ELR (cell line): ENCODE data around the gene AQP7.
A peak's percentile ranks its signal among the peaks of the same experiment; 100 is the strongest.
"Not testable (repeated sequence)": the region's sequence is repeated elsewhere in the genome, so short reads cannot be mapped to it uniquely, and the experiment has no call there.

ENCODE experiments used
- DNase-seq: peaks from one replicate; pipeline ENCODE4 v3.0.0-alpha.2; 2015; ENCODE audit warnings: low read depth

AQP7 gene

DNA sequence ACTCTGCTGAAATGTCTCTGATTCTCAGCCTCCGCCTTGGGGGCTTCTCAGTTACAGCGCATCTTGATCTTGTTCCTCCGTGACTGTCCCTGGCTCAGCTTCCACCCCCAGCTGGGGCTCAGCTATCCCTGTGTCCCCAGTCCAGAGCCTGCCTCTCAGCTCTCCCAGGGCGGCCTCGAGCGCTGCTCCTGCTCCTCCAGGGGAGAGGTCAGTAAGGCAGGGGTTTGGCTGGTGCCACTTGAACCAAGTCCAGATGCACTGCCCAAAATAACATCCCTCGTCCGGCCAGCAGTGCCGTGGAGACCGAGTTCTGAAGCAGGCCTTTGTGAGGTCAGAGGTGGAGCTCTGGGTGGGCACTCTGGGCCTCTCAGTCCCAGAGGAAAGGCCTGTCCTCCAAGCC lies at the start of gene AQP7:
Gene AQP7 (minus strand): TSS at position 198 of the 400 bp plus-strand sequence. CDS start 1,306 bp downstream, outside the sequence.
- not testable (repeated sequence) for DNase-seq

DNA sequence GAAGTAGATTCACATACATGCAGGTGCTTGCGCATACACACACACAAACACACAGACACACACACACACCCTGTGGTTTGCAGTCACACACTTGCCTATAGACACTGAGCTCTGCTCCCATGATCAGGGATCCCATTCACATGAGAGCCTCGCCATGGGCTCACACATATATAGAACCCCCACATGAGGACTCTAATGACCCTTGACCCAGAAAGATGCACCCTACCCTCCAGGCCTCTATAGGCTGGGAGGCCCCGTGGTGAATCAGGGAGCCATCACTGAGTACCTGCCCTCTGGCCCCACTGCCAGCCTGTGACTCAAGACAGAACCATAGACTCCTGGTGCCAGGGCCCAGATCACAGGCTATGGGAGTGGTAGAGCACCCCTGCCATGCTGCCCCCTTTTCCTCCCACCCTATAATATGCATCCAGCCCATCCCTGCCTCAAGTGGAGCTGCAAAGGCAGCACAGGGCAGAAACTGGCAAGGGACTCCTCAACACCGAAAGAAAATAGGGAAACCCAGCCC lies 48.3 kb upstream of the AQP7 start:
- no peak for DNase-seq

DNA sequence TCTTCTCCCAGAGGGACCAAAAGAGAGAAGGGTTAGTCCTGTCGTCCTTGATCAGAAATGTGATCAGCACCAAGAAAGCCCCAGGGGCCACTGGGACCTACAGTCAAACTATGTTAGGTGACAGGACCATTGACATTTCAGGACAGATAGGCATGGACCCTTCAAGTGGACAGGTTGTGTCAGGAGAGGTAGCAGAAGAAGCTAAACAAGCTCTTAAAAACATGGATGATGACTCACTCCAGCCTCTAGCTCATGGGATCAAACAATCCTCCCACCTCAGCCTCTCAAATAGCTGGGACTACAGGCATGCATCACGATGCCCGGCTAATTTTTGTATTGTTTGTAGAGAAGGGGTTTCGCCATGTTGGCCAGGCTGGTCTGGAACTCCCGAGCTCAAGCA lies 47.3 kb upstream of the AQP7 start:
- DNase-seq = no peak

GRCh38 chr9:33447799-33448553 lies 45.6 kb upstream of the AQP7 start:
- DNase-seq = peak; percentile 30

DNA sequence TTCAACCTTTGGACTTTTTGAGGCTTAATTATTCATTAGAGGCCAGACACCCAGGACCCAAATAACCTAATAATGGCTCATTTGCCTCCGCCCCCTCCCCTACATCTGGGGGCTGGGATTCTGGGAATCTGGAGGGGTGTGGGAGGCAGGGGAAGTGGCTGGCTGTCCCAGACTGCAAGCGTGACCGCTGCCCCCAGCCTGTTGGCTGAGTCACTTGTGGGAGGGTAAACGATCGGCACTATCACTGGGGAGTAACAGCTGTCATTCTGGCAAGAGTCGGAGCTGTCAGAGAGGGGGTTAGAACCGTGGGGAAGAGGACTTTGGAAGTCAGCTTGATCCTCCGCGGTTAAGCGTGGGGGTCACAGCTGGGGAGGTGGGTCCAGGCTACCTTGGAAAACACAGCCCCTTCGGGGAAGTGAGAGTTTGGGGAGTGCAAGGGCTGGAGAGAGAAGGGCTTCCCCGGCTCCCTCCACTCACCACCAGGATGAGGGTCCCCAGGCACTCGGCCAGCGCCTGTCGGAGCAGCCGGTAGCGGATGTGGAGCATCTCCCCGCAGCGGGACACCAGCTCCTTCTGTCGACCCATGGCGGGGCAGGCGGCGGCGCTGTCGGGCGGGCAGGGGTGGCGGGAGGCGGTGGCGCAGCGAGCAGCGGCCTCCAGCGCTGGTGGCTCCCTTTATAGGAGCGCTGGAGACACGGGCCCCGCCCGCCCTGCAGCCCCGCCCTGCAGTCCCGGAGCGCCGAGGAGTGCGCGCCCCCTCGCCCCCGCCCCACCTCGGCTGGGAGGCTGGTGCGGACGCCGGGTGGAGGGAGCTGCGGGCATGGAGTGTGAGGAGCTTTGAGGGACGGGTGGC lies 44.8 kb upstream of the AQP7 start, which contains the start of gene AQP3:
Gene AQP3 (minus strand): TSS at position 648 of the 853 bp plus-strand sequence. CDS start 63 bp downstream, at position 585.
- peak; percentile 67 for DNase-seq

DNA sequence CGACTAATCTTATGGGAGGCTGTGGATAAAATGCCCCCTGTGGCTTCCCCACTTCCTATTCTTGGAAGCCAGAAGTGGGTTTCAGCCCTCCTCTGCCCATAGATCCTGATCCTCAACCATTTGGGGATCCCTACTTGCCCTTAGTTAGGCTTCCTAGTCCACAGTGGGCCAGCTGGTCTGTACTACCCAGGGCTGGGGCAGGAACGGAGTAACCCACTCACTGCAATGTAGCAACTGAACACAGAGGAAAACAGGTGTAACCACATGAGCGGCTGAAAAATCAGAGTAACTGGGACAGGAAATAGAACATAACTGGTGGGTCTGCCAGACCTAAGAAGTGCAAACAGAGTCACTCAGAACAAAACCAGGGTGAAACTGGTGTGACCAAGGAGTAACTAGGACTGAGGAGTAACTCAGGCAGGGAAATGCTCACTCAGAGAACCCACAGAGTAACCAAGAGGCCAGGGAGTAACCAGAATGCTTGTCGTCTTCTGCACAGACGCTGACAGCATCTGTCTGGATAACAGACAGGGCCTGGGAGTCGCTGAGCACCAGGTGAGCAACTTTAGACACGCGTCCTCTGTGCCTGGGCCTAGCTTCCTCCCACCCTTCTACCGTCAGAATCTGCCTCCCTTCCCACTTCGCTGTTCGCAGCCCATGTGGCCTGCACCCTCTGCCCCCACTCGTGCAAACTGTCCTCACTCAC lies 44.0 kb upstream of the AQP7 start:
- DNase-seq = no peak

DNA sequence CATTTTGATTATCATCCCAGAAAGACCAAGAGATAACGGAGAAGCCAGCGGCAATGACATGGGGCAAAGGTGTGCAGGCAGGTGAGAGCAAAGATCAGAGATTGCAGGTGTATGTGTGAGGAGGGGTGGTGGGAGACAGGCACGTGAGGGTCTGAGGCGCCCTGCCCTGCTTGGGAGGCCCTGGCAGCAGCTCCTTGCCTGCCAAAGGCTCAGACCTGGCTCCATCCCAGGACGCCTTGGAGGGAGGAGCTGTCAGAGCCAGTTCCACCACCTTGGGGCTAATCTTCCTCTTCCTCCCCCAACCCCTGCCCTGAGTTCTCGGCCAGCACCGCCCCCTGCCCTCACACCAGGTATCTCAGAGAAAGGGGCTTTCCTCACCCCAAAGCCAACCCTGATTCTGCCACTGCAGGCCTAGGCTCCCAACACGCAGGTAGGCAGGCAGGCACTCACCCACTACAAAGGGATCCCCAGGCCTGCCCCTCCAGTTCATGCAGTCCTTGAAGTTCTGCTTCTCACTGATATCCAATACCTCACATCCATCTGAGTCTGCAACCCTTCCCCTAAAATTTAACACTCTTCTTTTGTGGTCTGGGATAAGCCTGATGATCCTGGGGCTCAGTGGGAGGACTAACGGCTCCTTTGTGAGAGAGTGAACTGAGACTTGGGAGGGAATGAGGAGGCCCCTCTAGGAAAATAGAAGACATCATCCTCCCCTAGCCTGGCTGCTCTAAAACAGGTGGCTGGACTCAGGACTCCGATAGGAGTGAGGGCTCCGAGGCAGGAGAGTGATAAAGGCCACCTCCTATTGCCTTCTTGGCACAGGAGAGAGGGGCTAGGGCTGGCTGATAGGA lies 43.2 kb upstream of the AQP7 start:
- no peak for DNase-seq

- DNase-seq = no peak
Observed at GRCh38 chr9:33443464-33444154, 41.2 kb upstream of the AQP7 start.

DNA sequence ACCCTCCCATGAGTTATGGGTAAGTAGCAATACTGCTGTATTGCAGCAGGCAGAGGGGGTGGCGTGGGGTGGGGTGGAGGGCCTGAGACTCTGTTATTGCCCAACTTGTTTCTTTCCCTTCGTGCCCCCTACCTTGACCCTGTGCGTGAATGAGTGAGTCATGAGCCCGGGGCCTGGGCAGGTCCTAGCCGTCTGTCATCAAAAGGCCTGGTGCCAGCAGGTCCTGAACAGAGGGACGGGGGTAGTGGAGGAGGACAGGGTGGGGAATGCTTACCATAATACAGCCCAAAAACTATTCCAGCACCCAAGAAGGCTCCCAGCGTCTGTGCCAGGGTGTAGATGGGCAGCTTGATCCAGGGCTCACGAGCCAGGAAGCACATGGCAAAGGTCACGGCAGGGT lies 40.7 kb upstream of the AQP7 start:
- peak; percentile 70 for DNase-seq

GRCh38 chr9:33442125-33442524 lies 39.8 kb upstream of the AQP7 start:
- no peak for DNase-seq

GRCh38 chr9:33440609-33441008 lies 38.2 kb upstream of the AQP7 start:
- DNase-seq = no peak

- DNase-seq = no peak
Observed at GRCh38 chr9:33440204-33440603, 37.8 kb upstream of the AQP7 start.

- no peak for DNase-seq
Observed at GRCh38 chr9:33439731-33440130, 37.4 kb upstream of the AQP7 start.

DNA sequence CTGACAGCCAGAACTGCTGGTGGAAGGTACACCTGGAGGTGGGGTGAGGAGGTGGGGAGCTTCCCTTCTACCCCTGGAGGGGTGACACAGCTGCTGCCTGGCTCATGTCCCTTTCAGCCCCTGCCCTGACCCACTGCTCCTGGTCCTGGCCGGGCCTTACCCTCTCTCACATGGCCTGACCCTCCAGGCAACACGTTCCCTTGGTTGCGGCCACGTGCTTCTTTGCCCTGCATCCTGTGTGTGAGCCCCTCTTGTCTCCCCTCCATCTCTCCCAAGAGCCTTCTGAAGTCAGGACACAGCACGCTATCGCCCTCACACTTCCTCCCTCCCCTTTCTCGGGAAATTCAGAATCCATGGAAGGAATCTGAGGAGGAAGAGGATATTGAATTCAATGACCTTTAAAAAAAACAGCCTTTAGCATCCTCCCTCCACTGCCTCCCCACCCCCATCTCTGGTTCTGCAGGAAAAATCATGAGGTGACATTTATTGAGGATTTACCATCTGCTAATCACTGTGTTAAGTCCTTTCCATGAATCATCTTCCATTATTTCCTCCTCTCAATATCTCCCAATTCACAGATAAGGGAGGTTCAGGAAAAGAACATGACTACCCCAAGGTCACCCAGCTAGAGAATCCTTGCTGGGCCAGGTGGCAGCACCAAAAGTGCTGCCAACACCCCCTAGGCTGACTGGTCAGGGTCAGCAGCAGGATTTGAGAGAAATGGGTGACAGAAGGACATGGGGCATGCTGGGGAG lies 36.7 kb upstream of the AQP7 start:
- no peak for DNase-seq

GRCh38 chr9:33437898-33438297 lies 35.5 kb upstream of the AQP7 start:
- no peak for DNase-seq

DNA sequence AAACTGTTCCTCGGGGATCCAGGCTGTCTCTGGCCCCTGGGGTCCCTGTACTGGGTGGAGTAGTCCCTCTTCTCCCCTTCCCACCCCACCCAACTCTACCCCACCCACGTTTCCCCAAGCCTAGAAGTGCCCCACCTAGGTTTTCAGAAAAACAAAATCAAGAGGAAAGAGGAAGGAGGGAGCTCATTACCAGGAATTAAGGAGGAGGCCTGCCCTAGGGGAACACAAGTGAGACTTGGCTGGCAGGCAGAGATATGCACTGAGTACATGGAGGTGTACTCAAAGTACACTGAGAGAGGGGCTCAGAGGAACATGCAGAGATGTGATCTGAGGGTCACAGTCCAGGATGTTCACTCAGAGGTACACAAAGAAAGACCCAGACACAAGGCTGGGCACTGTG lies 34.8 kb upstream of the AQP7 start:
- DNase-seq = no peak

DNA sequence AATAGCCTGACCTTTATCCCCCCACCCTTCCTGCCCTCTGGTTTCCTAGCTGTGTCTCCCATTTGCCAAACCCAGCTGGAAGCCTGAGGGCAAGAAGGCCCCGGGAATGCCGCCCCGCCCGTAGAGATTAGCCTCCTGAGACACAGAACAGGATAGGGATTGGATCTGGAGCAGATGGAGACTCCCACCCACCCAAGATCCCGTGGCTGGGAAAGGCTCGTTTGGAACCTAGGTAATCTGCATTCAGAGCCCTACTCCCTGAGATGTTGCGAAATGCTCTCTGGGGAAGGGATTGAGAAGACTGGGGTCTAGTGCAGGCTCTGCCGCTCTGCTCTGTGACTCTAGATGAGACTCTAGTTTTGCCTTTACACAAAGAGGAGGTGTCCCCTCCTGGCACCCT lies 34.1 kb upstream of the AQP7 start:
- DNase-seq = no peak

- no peak for DNase-seq
Observed at GRCh38 chr9:33435821-33436277, 33.5 kb upstream of the AQP7 start.

DNA sequence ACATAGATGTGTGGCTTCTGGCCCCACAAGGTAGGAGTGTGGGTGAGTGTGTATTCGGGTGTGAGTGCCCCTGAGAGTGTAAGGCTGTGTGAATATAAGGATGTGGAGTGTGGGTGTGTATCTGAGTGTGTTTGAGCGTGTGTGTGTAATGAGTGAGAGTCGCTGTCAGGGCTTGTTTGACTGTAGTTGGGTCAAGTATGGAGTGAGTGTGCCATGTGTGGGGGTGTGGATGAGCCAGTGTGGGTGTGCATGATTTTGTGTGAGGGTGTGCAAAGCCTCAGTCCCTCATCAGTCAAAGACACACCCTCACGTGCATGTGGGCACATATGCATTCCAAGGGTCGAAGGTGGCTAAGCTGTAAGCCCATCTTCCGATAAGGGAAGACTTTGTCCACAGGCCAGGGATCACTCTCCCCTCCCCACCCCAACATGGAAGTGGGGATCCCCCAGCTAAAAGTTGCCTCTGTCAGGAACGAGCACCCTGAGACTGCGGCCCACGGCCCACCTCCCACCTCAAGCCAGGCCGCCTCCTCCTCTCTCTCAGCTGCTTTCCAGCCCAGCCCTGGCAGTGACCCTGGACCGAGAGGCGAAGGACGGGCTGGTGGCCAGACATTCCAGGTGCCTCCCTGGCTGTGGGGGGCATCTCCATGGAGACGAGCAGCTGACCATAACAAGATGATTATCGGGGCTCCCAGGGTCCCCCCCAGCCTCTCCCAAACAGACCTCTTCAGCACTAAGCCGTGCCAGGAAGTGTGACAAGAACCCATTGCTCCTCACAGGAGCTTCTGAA lies 32.1 kb upstream of the AQP7 start:
- DNase-seq = no peak
